ENCODE results near the gene CCDC40. TPM values are rescaled to one million over a fixed set of nuclear protein-coding genes. Genes with fewer than 3 reads are reported as not detected.

CCDC40 gene
- total RNA-seq, 1 experiment from 2014 or later: 16.3 TPM

DNA sequence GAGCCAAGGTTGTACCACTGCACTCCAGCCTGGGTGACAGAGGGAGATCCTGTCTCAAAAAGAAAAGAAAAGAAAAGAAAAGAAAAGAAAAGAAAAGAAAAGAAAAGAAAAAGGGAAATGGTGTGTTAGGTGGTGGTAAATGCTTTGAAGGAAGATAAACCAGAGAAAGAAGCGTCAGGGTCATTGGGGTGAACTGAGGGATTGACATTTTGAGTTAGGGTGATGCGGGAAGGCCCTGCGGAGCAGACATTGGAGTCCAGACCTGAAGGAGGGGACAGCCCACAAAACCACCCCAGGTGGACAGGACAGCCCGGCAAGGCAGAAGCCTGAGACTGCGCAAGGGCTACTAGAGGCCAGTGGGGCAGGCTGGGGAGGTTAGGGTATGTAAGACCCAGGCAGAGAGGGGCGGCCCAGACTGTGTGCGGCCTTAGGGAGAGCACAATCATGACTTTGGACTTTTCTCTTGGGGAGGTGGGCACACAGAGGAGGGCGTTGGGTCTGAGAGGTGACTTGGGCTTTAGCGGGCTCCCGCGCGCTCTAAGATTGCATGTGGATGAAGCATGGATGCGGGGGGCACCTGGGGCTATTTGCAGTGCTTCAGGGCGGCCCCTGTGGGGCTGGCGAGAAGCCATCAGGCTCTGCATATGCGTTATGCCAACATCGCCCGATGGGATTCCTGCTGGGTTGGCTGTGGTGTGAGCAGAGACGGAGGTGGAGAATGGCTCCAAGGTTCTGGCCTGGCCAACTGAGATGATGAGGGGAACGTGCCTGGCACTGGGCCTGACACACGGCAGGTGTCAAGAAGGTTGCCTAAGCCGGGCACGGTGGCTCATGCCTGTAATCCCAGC, 61.6 kb downstream of the CCDC40 start (continued):
- TF ChIP-seq, protein P1, sequence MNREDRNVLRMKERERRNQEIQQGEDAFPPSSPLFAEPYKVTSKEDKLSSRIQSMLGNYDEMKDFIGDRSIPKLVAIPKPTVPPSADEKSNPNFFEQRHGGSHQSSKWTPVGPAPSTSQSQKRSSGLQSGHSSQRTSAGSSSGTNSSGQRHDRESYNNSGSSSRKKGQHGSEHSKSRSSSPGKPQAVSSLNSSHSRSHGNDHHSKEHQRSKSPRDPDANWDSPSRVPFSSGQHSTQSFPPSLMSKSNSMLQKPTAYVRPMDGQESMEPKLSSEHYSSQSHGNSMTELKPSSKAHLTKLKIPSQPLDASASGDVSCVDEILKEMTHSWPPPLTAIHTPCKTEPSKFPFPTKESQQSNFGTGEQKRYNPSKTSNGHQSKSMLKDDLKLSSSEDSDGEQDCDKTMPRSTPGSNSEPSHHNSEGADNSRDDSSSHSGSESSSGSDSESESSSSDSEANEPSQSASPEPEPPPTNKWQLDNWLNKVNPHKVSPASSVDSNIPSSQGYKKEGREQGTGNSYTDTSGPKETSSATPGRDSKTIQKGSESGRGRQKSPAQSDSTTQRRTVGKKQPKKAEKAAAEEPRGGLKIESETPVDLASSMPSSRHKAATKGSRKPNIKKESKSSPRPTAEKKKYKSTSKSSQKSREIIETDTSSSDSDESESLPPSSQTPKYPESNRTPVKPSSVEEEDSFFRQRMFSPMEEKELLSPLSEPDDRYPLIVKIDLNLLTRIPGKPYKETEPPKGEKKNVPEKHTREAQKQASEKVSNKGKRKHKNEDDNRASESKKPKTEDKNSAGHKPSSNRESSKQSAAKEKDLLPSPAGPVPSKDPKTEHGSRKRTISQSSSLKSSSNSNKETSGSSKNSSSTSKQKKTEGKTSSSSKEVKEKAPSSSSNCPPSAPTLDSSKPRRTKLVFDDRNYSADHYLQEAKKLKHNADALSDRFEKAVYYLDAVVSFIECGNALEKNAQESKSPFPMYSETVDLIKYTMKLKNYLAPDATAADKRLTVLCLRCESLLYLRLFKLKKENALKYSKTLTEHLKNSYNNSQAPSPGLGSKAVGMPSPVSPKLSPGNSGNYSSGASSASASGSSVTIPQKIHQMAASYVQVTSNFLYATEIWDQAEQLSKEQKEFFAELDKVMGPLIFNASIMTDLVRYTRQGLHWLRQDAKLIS (CRISPR knock-in tag; IDR thresholded peaks at IDR 0.05; ENCODE audit: borderline replicate concordance): no peak
- TF ChIP-seq MXD4 (CRISPR knock-in tag; IDR thresholded peaks at IDR 0.05; ENCODE audit: borderline replicate concordance): no peak
- TF ChIP-seq, protein P2, sequence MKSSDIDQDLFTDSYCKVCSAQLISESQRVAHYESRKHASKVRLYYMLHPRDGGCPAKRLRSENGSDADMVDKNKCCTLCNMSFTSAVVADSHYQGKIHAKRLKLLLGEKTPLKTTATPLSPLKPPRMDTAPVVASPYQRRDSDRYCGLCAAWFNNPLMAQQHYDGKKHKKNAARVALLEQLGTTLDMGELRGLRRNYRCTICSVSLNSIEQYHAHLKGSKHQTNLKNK (CRISPR knock-in tag; IDR thresholded peaks at IDR 0.05): no peak

DNA sequence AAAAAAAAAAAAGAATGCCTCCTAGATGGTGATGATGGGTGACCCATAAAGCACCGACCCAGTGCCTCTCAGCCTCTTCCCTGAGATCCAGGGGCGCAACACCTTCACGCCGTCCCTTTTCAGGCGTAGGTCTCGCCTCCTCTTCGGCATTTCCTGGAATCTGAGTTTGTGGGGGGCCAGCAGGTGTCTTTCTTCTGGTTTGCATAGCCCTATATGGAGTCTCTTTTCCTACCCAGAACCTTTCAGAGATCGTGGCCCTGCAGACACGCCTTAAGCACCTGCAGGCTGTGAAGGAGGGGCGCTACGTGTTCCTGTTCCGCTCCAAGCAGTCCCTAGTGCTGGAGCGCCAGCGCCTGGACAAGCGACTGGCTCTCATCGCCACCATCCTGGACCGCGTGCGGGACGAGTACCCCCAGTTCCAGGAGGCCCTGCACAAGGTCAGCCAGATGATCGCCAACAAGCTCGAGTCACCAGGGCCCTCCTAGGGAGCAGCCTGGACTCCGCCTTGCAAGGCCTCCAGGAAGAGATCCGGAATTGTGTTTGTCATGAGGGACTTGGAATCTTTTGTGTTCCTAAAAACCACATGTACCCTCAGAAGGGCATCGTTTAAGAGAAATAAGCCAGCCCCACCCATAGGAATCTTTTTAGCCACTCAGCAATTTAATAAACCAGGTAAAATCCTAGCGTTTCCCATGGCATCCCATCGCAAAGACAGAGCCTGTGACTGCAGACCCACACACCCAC, 63.0 kb downstream of the CCDC40 start:
- Mint-ChIP-seq H3K27ac (no peak overlapping the region), H3K9me3 (no peaks in the 10 kb centered on the region), H3K27me3 (ENCODE audit: low read depth) (peaks cover 12% of the 10 kb centered on the region), H3K4me3 (no peak overlapping the region), H3K4me1 (peaks cover 17% of the 10 kb centered on the region), H3K36me3 (no peaks in the 10 kb centered on the region)
- DNase-seq (ENCODE audit: low spot score) (no peak), ATAC-seq (no peak)
- ChIA-PET POLR2A (no interaction called here), CTCF (interaction anchor here (0.6 to 2.7 kb wide), 4 partner anchors 12 to 261 kb away, joined by 3 to 42 read pairs (median 22); partner anchors contain the start of gene CBX4)
- TF ChIP-seq, protein P3, sequence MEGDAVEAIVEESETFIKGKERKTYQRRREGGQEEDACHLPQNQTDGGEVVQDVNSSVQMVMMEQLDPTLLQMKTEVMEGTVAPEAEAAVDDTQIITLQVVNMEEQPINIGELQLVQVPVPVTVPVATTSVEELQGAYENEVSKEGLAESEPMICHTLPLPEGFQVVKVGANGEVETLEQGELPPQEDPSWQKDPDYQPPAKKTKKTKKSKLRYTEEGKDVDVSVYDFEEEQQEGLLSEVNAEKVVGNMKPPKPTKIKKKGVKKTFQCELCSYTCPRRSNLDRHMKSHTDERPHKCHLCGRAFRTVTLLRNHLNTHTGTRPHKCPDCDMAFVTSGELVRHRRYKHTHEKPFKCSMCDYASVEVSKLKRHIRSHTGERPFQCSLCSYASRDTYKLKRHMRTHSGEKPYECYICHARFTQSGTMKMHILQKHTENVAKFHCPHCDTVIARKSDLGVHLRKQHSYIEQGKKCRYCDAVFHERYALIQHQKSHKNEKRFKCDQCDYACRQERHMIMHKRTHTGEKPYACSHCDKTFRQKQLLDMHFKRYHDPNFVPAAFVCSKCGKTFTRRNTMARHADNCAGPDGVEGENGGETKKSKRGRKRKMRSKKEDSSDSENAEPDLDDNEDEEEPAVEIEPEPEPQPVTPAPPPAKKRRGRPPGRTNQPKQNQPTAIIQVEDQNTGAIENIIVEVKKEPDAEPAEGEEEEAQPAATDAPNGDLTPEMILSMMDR (IDR thresholded peaks at IDR 0.05): no peak
- TF ChIP-seq, protein P4, sequence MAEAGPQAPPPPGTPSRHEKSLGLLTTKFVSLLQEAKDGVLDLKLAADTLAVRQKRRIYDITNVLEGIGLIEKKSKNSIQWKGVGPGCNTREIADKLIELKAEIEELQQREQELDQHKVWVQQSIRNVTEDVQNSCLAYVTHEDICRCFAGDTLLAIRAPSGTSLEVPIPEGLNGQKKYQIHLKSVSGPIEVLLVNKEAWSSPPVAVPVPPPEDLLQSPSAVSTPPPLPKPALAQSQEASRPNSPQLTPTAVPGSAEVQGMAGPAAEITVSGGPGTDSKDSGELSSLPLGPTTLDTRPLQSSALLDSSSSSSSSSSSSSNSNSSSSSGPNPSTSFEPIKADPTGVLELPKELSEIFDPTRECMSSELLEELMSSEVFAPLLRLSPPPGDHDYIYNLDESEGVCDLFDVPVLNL (CRISPR knock-in tag; IDR thresholded peaks at IDR 0.05; ENCODE audit: borderline replicate concordance, low read depth): no peak
- TF ChIP-seq, protein P5, sequence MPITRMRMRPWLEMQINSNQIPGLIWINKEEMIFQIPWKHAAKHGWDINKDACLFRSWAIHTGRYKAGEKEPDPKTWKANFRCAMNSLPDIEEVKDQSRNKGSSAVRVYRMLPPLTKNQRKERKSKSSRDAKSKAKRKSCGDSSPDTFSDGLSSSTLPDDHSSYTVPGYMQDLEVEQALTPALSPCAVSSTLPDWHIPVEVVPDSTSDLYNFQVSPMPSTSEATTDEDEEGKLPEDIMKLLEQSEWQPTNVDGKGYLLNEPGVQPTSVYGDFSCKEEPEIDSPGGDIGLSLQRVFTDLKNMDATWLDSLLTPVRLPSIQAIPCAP (CRISPR knock-in tag; IDR thresholded peaks at IDR 0.05): no peak
- TF ChIP-seq, protein P6, sequence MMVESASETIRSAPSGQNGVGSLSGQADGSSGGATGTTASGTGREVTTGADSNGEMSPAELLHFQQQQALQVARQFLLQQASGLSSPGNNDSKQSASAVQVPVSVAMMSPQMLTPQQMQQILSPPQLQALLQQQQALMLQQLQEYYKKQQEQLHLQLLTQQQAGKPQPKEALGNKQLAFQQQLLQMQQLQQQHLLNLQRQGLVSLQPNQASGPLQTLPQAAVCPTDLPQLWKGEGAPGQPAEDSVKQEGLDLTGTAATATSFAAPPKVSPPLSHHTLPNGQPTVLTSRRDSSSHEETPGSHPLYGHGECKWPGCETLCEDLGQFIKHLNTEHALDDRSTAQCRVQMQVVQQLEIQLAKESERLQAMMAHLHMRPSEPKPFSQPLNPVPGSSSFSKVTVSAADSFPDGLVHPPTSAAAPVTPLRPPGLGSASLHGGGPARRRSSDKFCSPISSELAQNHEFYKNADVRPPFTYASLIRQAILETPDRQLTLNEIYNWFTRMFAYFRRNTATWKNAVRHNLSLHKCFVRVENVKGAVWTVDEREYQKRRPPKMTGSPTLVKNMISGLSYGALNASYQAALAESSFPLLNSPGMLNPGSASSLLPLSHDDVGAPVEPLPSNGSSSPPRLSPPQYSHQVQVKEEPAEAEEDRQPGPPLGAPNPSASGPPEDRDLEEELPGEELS (CRISPR knock-in tag; IDR thresholded peaks at IDR 0.05): no peak
- no peak for TF ChIP-seq ZNF416 (CRISPR knock-in tag; IDR thresholded peaks at IDR 0.05)
- TF ChIP-seq, protein P7, sequence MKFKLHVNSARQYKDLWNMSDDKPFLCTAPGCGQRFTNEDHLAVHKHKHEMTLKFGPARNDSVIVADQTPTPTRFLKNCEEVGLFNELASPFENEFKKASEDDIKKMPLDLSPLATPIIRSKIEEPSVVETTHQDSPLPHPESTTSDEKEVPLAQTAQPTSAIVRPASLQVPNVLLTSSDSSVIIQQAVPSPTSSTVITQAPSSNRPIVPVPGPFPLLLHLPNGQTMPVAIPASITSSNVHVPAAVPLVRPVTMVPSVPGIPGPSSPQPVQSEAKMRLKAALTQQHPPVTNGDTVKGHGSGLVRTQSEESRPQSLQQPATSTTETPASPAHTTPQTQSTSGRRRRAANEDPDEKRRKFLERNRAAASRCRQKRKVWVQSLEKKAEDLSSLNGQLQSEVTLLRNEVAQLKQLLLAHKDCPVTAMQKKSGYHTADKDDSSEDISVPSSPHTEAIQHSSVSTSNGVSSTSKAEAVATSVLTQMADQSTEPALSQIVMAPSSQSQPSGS (CRISPR knock-in tag; IDR thresholded peaks at IDR 0.05; ENCODE audit: borderline replicate concordance, low read depth): no peak
- TF ChIP-seq, protein P8, sequence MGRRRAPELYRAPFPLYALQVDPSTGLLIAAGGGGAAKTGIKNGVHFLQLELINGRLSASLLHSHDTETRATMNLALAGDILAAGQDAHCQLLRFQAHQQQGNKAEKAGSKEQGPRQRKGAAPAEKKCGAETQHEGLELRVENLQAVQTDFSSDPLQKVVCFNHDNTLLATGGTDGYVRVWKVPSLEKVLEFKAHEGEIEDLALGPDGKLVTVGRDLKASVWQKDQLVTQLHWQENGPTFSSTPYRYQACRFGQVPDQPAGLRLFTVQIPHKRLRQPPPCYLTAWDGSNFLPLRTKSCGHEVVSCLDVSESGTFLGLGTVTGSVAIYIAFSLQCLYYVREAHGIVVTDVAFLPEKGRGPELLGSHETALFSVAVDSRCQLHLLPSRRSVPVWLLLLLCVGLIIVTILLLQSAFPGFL (CRISPR knock-in tag; IDR thresholded peaks at IDR 0.05; ENCODE audit: borderline replicate concordance): no peak

All from WTC11 (cell line).